PC-9 (cell line): ENCODE data around the gene FUT9.

Experiments
- EZH2 ChIP-seq: fragments of 200-600 bp; sonication (generic); IDR thresholded peaks from 2 replicates; pipeline ENCODE4 v1.8.0; 2017; ENCODE audit warnings: antibody characterized with exemption, low read depth
- TF ChIP-seq, protein P1 (sequence below): fragments of 200-600 bp; sonication (generic); conservative IDR thresholded peaks from 2 replicates; pipeline ENCODE4 v1.6.1; 2017; ENCODE audit warnings: mixed run types, antibody characterized with exemption, mild to moderate bottlenecking, moderate library complexity

- TF ChIP-seq, protein P1, sequence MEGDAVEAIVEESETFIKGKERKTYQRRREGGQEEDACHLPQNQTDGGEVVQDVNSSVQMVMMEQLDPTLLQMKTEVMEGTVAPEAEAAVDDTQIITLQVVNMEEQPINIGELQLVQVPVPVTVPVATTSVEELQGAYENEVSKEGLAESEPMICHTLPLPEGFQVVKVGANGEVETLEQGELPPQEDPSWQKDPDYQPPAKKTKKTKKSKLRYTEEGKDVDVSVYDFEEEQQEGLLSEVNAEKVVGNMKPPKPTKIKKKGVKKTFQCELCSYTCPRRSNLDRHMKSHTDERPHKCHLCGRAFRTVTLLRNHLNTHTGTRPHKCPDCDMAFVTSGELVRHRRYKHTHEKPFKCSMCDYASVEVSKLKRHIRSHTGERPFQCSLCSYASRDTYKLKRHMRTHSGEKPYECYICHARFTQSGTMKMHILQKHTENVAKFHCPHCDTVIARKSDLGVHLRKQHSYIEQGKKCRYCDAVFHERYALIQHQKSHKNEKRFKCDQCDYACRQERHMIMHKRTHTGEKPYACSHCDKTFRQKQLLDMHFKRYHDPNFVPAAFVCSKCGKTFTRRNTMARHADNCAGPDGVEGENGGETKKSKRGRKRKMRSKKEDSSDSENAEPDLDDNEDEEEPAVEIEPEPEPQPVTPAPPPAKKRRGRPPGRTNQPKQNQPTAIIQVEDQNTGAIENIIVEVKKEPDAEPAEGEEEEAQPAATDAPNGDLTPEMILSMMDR = no peak
- no peak for TF ChIP-seq EZH2
Measured at GRCh38 chr6:96060249-96060648, 44.5 kb downstream of the FUT9 start.
